ENCODE measurements around the gene HECA.
"Not testable (repeated sequence)": the region's sequence is repeated elsewhere in the genome, so short reads cannot be mapped to it uniquely, and the experiment has no call there.

Gene HECA

GRCh38 chr6:139204978-139205377 is 70.1 kb downstream of the HECA start:
- Histone ChIP-seq H3K27me3 (no peaks in the 10 kb centered on the region), H3K27ac (no peak overlapping the region), H3K36me3 (no peaks in the 10 kb centered on the region), H3K4me1 (ENCODE audit: control insufficient read depth in 1 of 2, insufficient read depth in 1 of 2, low read depth in 1 of 2, low read length in 1 of 2) (no peaks in the 10 kb centered on the region), H3K9me3 (peaks cover 5% of the 10 kb centered on the region), H3K4me3 (ENCODE audit: low read depth in 1 of 2, low read length in 1 of 2) (no peak overlapping the region)
- no peak for TF ChIP-seq CTCF (IDR thresholded peaks at IDR 0.05)

- TF ChIP-seq CTCF (IDR thresholded peaks at IDR 0.05) = no peak
These were observed 71.0 kb downstream of the HECA start for GRCh38 chr6:139205843-139206242.

GRCh38 chr6:139210766-139211165 is 75.9 kb downstream of the HECA start:
- not testable (repeated sequence) for H3K4me3 ChIP-seq (ENCODE audit: low read depth in 1 of 2, low read length in 1 of 2); H3K27ac ChIP-seq; H3K36me3 ChIP-seq; H3K9me3 ChIP-seq; H3K27me3 ChIP-seq; H3K4me1 ChIP-seq (ENCODE audit: control insufficient read depth in 1 of 2, insufficient read depth in 1 of 2, low read depth in 1 of 2, low read length in 1 of 2)

More at GRCh38 chr6:139205843-139206242, 71.0 kb downstream of the HECA start:
- Histone ChIP-seq H3K9me3 (peaks cover 5% of the 10 kb centered on the region), H3K4me1 (ENCODE audit: control insufficient read depth in 1 of 2, insufficient read depth in 1 of 2, low read depth in 1 of 2, low read length in 1 of 2) (no peaks in the 10 kb centered on the region), H3K27ac (no peak overlapping the region), H3K27me3 (no peaks in the 10 kb centered on the region), H3K36me3 (no peaks in the 10 kb centered on the region), H3K4me3 (ENCODE audit: low read depth in 1 of 2, low read length in 1 of 2) (no peak overlapping the region)

- not testable (repeated sequence) for H3K4me1 ChIP-seq (ENCODE audit: control insufficient read depth in 1 of 2, insufficient read depth in 1 of 2, low read depth in 1 of 2, low read length in 1 of 2); H3K9me3 ChIP-seq; H3K4me3 ChIP-seq (ENCODE audit: low read depth in 1 of 2, low read length in 1 of 2); H3K27me3 ChIP-seq; H3K36me3 ChIP-seq; H3K27ac ChIP-seq
These were observed 77.6 kb downstream of the HECA start for GRCh38 chr6:139212460-139212859.

GRCh38 chr6:139219271-139219729 is 84.4 kb downstream of the HECA start:
- Histone ChIP-seq H3K27ac (no peak overlapping the region), H3K9me3 (no peaks in the 10 kb centered on the region), H3K27me3 (no peaks in the 10 kb centered on the region), H3K4me3 (ENCODE audit: low read depth in 1 of 2, low read length in 1 of 2) (no peak overlapping the region), H3K4me1 (ENCODE audit: control insufficient read depth in 1 of 2, insufficient read depth in 1 of 2, low read depth in 1 of 2, low read length in 1 of 2) (peaks cover 3 to 4% of the 10 kb centered on the region in 2 experiments), H3K36me3 (no peaks in the 10 kb centered on the region)
- TF ChIP-seq CTCF (IDR thresholded peaks at IDR 0.05) = peak; percentile 51

GRCh38 chr6:139219746-139220145 is 84.9 kb downstream of the HECA start:
- Histone ChIP-seq H3K36me3 (no peaks in the 10 kb centered on the region), H3K4me1 (ENCODE audit: control insufficient read depth in 1 of 2, insufficient read depth in 1 of 2, low read depth in 1 of 2, low read length in 1 of 2) (peaks cover 3 to 4% of the 10 kb centered on the region in 2 experiments), H3K27me3 (no peaks in the 10 kb centered on the region), H3K9me3 (no peaks in the 10 kb centered on the region), H3K27ac (no peak overlapping the region), H3K4me3 (ENCODE audit: low read depth in 1 of 2, low read length in 1 of 2) (no peak overlapping the region)
- TF ChIP-seq CTCF (IDR thresholded peaks at IDR 0.05) = no peak

GRCh38 chr6:139228387-139228786 is 93.5 kb downstream of the HECA start:
- H3K4me3 ChIP-seq (ENCODE audit: low read depth in 1 of 2, low read length in 1 of 2); H3K9me3 ChIP-seq; H3K4me1 ChIP-seq (ENCODE audit: control insufficient read depth in 1 of 2, insufficient read depth in 1 of 2, low read depth in 1 of 2, low read length in 1 of 2); H3K27ac ChIP-seq; H3K36me3 ChIP-seq; H3K27me3 ChIP-seq: not testable (repeated sequence)

Measured in neutrophil (primary cell).